ENCODE data around the gene TXNRD1. TPM values are rescaled to one million over a fixed set of nuclear protein-coding genes. Genes with fewer than 3 reads are reported as not detected.
"Not testable (repeated sequence)": the region's sequence is repeated elsewhere in the genome, so short reads cannot be mapped to it uniquely, and the experiment has no call there.

TXNRD1 gene
- total and polyA plus RNA-seq, 7 experiments from 2014 or later: 19.1 to 73.5 (median 35.6) TPM

GRCh38 chr12:104384141-104384880 is 168.7 kb downstream of the TXNRD1 start:
- Mint-ChIP-seq H3K4me3 (no peak overlapping the region), H3K9me3 (peaks cover 0 to 3% (median 0%) of the 10 kb centered on the region in 11 donors), H3K4me1 (peaks cover 0 to 15% (median 6%) of the 10 kb centered on the region in 7 donors), H3K27ac (no peak overlapping the region), H3K27me3 (peaks cover 0 to 8% (median 6%) of the 10 kb centered on the region in 5 donors), H3K36me3 (peaks cover 0 to 6% (median 0%) of the 10 kb centered on the region in 5 donors)
- intact Hi-C loops (cut with micrococcal nuclease): loop anchor here (5.0 to 10.0 kb wide), 4 partner anchors 283 to 573 kb away; partner anchors contain the start of gene SLC41A2 (in 1 of the 2)
- H3K27ac ChIP-seq (ENCODE audit: low read depth, low read length): no peak overlapping the region
- peaks cover 0 to 6% of the 10 kb centered on the region in 2 donors for H3K4me1 ChIP-seq (ENCODE audit: control insufficient read depth in 2 of 2, insufficient read depth in 2 of 2, low read length in 2 of 2)
- no peaks in the 10 kb centered on the region for H3K36me3 ChIP-seq (ENCODE audit: control insufficient read depth in 2 of 3, insufficient read depth in 3 of 3, low read length in 3 of 3)
- ChIA-PET POLR2A (no interaction called here), CTCF (interaction anchor here (4.0 kb wide), 1 partner anchor 492 kb away, joined by 25 read pairs; no protein-coding TSS in a partner anchor)
- H3K27me3 ChIP-seq (ENCODE audit: control insufficient read depth in 2 of 2, insufficient read depth in 2 of 2, low read length in 2 of 2): no peaks in the 10 kb centered on the region
- no peak overlapping the region for H3K4me3 ChIP-seq (ENCODE audit: low read length)
- no peaks in the 10 kb centered on the region for H3K9me3 ChIP-seq (ENCODE audit: control insufficient read depth in 2 of 3, low read length in 3 of 3)
- no peak for ATAC-seq
- no peak for DNase-seq

GRCh38 chr12:104385510-104385909 is 169.9 kb downstream of the TXNRD1 start:
- peaks cover 0 to 7% (median 6%) of the 10 kb centered on the region in 5 donors for H3K27me3 Mint-ChIP-seq
- Histone ChIP-seq H3K4me3 (ENCODE audit: low read length) (no peak overlapping the region), H3K9me3 (ENCODE audit: control insufficient read depth in 2 of 3, low read length in 3 of 3) (no peaks in the 10 kb centered on the region), H3K36me3 (ENCODE audit: control insufficient read depth in 2 of 3, insufficient read depth in 3 of 3, low read length in 3 of 3) (no peaks in the 10 kb centered on the region), H3K4me1 (ENCODE audit: control insufficient read depth in 2 of 2, insufficient read depth in 2 of 2, low read length in 2 of 2) (peaks cover 0 to 6% of the 10 kb centered on the region in 2 donors), H3K27me3 (ENCODE audit: control insufficient read depth in 2 of 2, insufficient read depth in 2 of 2, low read length in 2 of 2) (no peaks in the 10 kb centered on the region), H3K27ac (ENCODE audit: low read depth, low read length) (no peak overlapping the region)
- ChIA-PET POLR2A (no interaction called here), CTCF (no interaction called here)
- intact Hi-C loops (cut with micrococcal nuclease): loop anchor here in 1 of 2 donors (10.0 kb wide), 1 partner anchor 339 kb away; no protein-coding TSS in a partner anchor
- peaks cover 0 to 6% (median 0%) of the 10 kb centered on the region in 5 donors for H3K36me3 Mint-ChIP-seq
- H3K4me1 Mint-ChIP-seq: peaks cover 0 to 15% (median 6%) of the 10 kb centered on the region in 7 donors
- H3K27ac Mint-ChIP-seq: peak overlapping the region in 2 of 9 donors; percentile 17 to 70
- peaks cover 0 to 3% (median 0%) of the 10 kb centered on the region in 11 donors for H3K9me3 Mint-ChIP-seq
- no peak overlapping the region for H3K4me3 Mint-ChIP-seq
- DNase-seq: no peak
- ATAC-seq: no peak

- ChIA-PET POLR2A (no interaction called here), CTCF (no interaction called here)
- ATAC-seq: no peak
- no peak overlapping the region for H3K4me3 Mint-ChIP-seq
- Histone ChIP-seq H3K36me3 (ENCODE audit: control insufficient read depth in 2 of 3, insufficient read depth in 3 of 3, low read length in 3 of 3) (no peaks in the 10 kb centered on the region), H3K27me3 (ENCODE audit: control insufficient read depth in 2 of 2, insufficient read depth in 2 of 2, low read length in 2 of 2) (no peaks in the 10 kb centered on the region), H3K27ac (ENCODE audit: low read depth, low read length) (no peak overlapping the region), H3K4me1 (ENCODE audit: control insufficient read depth in 2 of 2, insufficient read depth in 2 of 2, low read length in 2 of 2) (peaks cover 0 to 6% of the 10 kb centered on the region in 2 donors), H3K9me3 (ENCODE audit: control insufficient read depth in 2 of 3, low read length in 3 of 3) (no peaks in the 10 kb centered on the region), H3K4me3 (ENCODE audit: low read length) (no peak overlapping the region)
- H3K27me3 Mint-ChIP-seq: peaks cover 0 to 4% (median 4%) of the 10 kb centered on the region in 5 donors
- no peak overlapping the region for H3K27ac Mint-ChIP-seq
- H3K36me3 Mint-ChIP-seq: peaks cover 0 to 6% (median 0%) of the 10 kb centered on the region in 5 donors
- no peak for DNase-seq
- H3K9me3 Mint-ChIP-seq: peaks cover 0 to 3% (median 0%) of the 10 kb centered on the region in 11 donors
- intact Hi-C loops (cut with micrococcal nuclease): loop anchor here in 1 of 2 donors (10.0 kb wide), 1 partner anchor 338 kb away; no protein-coding TSS in a partner anchor
- H3K4me1 Mint-ChIP-seq: peaks cover 0 to 13% (median 6%) of the 10 kb centered on the region in 7 donors
Observed at GRCh38 chr12:104386461-104386860, 170.9 kb downstream of the TXNRD1 start.

- no peak overlapping the region for H3K27ac ChIP-seq (ENCODE audit: low read depth, low read length)
- intact Hi-C loops (cut with micrococcal nuclease): loop anchor here in 1 of 2 donors (10.0 kb wide), 1 partner anchor 338 kb away; no protein-coding TSS in a partner anchor
- Mint-ChIP-seq H3K4me3 (no peak overlapping the region), H3K9me3 (peaks cover 0 to 3% (median 0%) of the 10 kb centered on the region in 11 donors), H3K27me3 (peaks cover 0 to 3% (median 0%) of the 10 kb centered on the region in 5 donors), H3K4me1 (peaks cover 0 to 7% (median 3%) of the 10 kb centered on the region in 7 donors), H3K27ac (peak overlapping the region in 1 of 9 donors; percentile 41), H3K36me3 (peaks cover 0 to 6% (median 0%) of the 10 kb centered on the region in 5 donors)
- H3K4me3 ChIP-seq (ENCODE audit: low read length): no peak overlapping the region
- ATAC-seq (no peak), DNase-seq (no peak)
- no peaks in the 10 kb centered on the region for H3K9me3 ChIP-seq (ENCODE audit: control insufficient read depth in 2 of 3, low read length in 3 of 3)
- ChIA-PET POLR2A (no interaction called here), CTCF (no interaction called here)
- H3K4me1 ChIP-seq (ENCODE audit: control insufficient read depth in 2 of 2, insufficient read depth in 2 of 2, low read length in 2 of 2): peaks cover 0 to under 1% of the 10 kb centered on the region in 2 donors
- H3K36me3 ChIP-seq (ENCODE audit: control insufficient read depth in 2 of 3, insufficient read depth in 3 of 3, low read length in 3 of 3): no peaks in the 10 kb centered on the region
- no peaks in the 10 kb centered on the region for H3K27me3 ChIP-seq (ENCODE audit: control insufficient read depth in 2 of 2, insufficient read depth in 2 of 2, low read length in 2 of 2)
Observed at GRCh38 chr12:104387190-104387589, 171.6 kb downstream of the TXNRD1 start.

DNA sequence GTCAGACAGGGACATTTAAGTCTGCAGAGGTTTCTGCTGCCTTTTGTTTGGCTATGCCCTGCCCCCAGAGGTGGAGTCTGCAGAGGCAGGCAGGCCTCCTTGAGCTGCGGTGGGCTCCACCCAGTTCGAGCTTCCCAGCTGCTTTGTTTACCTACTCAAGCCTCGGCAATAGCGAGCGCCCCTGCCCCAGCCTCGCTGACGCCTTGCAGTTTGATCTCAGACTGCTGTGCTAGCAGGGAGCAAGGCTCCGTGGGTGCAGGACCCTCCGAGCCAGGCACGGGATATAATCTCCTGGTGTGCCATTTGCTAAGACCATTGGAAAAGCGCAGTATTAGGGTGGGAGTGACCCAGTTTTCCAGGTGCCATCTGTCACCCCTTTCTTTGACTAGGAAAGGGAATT is 178.5 kb downstream of the TXNRD1 start:
- ATAC-seq; H3K27me3 Mint-ChIP-seq; POLR2A ChIA-PET; H3K4me1 Mint-ChIP-seq; H3K9me3 ChIP-seq (ENCODE audit: control insufficient read depth in 2 of 3, low read length in 3 of 3); H3K36me3 ChIP-seq (ENCODE audit: control insufficient read depth in 2 of 3, insufficient read depth in 3 of 3, low read length in 3 of 3); intact Hi-C loops (cut with micrococcal nuclease); CTCF ChIA-PET; H3K27me3 ChIP-seq (ENCODE audit: control insufficient read depth in 2 of 2, insufficient read depth in 2 of 2, low read length in 2 of 2); H3K27ac Mint-ChIP-seq; H3K4me3 ChIP-seq (ENCODE audit: low read length); H3K4me1 ChIP-seq (ENCODE audit: control insufficient read depth in 2 of 2, insufficient read depth in 2 of 2, low read length in 2 of 2); H3K4me3 Mint-ChIP-seq; DNase-seq; H3K27ac ChIP-seq (ENCODE audit: low read depth, low read length): not testable (repeated sequence)
- Mint-ChIP-seq H3K9me3 (peaks cover 0 to 19% (median 10%) of the 10 kb centered on the region in 11 donors), H3K36me3 (peaks cover 3 to 14% (median 8%) of the 10 kb centered on the region in 5 donors)

All from naive thymus-derived CD4-positive, alpha-beta T cell (primary cell).